IMR-90 (cell line): ENCODE measurements around the gene NPAS3. TPM values are rescaled to one million over a fixed set of nuclear protein-coding genes. Genes with fewer than 3 reads are reported as not detected.

Experiments
- ATAC-seq: fragments of 200-7000 bp; cut with Tn5 transposase; 2 replicates; pipeline ENCODE4 v1.9.1; 2020; ENCODE audit warnings: low read depth, mild to moderate bottlenecking, moderate library complexity
- BruUV-seq: library from RNA; stranded (reverse); fragments of 400-500 nt; replicated peaks from 2 replicates; lab custom pipeline; 2021; lab: Mats Ljungman, UMichigan
- CTCF ChIA-PET: fragments of 300-600 bp; formaldehyde crosslinking; extraction: SDS; loops from one replicate; lab custom pipeline; 2021; ENCODE audit warnings: antibody characterized with exemption; lab: Yijun Ruan, JAX
- POLR2A ChIA-PET: fragments of 300-600 bp; sonication (Branson Sonifier 250); formaldehyde crosslinking; loops from one replicate; lab custom pipeline; 2022; ENCODE audit warnings: antibody characterized with exemption; ENCODE audit not compliant: unreplicated experiment; lab: Charles Lee
- DNase-seq: peaks from one replicate; pipeline ENCODE4 v3.0.0; 2013
- H2AFZ ChIP-seq: replicated peaks from 2 replicates; pipeline ENCODE3; 2013; ENCODE audit warnings: low read length, mild to moderate bottlenecking; ENCODE audit not compliant: poor library complexity
- H2AK5ac ChIP-seq: 2 replicates; pipeline ENCODE4 v1.6.1; 2013; ENCODE audit warnings: low read depth, low read length, inconsistent platforms
- H2AK9ac ChIP-seq: replicated peaks from 2 replicates; pipeline ENCODE3; 2013; ENCODE audit warnings: mild to moderate bottlenecking, low read depth, low read length, moderate library complexity; ENCODE audit not compliant: poor library complexity
- H2BK120ac ChIP-seq: 2 replicates; pipeline ENCODE4 v1.6.1; 2013; ENCODE audit warnings: low read depth, low read length, inconsistent platforms
- H2BK15ac ChIP-seq: 3 replicates; pipeline ENCODE4 v1.6.1; 2013; ENCODE audit warnings: low read depth, low read length, inconsistent platforms
- H2BK20ac ChIP-seq: 2 replicates; pipeline ENCODE4 v1.6.1; 2013; ENCODE audit warnings: low read depth, mild to moderate bottlenecking, inconsistent platforms, low read length, moderate library complexity
- H2BK5ac ChIP-seq: 2 replicates; pipeline ENCODE4 v1.6.1; 2013; ENCODE audit warnings: mild to moderate bottlenecking, low read depth, low read length, inconsistent platforms; ENCODE audit not compliant: poor library complexity, severe bottlenecking
- H3K14ac ChIP-seq: replicated peaks from 2 replicates; pipeline ENCODE4 v1.6.1; 2013; ENCODE audit warnings: low read depth, low read length, inconsistent platforms
- H3K18ac ChIP-seq: 2 replicates; pipeline ENCODE4 v1.6.1; 2013; ENCODE audit warnings: low read depth, low read length, control low read depth
- H3K23ac ChIP-seq: 2 replicates; pipeline ENCODE4 v1.6.1; 2013; ENCODE audit warnings: low read depth, low read length, inconsistent platforms
- H3K27ac ChIP-seq: 2 replicates; pipeline ENCODE4 v1.5.1; 2013; ENCODE audit warnings: mild to moderate bottlenecking, control low read depth, low read length; ENCODE audit not compliant: insufficient read depth
- H3K27me3 ChIP-seq: 2 replicates; pipeline ENCODE4 v1.6.1; 2013; ENCODE audit warnings: low read length; ENCODE audit not compliant: control insufficient read depth, insufficient read depth
- H3K36me3 ChIP-seq: 2 replicates; pipeline ENCODE4 v1.6.1; 2013; ENCODE audit warnings: low read length, mixed read lengths; ENCODE audit not compliant: control insufficient read depth, insufficient read depth
- H3K4ac ChIP-seq: 2 replicates; pipeline ENCODE4 v1.6.1; 2013; ENCODE audit warnings: low read depth, low read length, inconsistent platforms
- H3K4me1 ChIP-seq: 2 replicates; pipeline ENCODE4 v1.6.1; 2013; ENCODE audit warnings: low read length, mixed read lengths; ENCODE audit not compliant: control insufficient read depth, insufficient read depth
- H3K4me2 ChIP-seq: 2 replicates; pipeline ENCODE4 v1.6.1; 2013; ENCODE audit warnings: low read depth, mild to moderate bottlenecking, control low read depth, low read length, moderate library complexity
- H3K4me3 ChIP-seq: 2 replicates; pipeline ENCODE4 v1.5.1; 2013; ENCODE audit warnings: low read depth, mild to moderate bottlenecking, control low read depth, low read length, moderate library complexity; ENCODE audit not compliant: insufficient read depth
- H3K56ac ChIP-seq: 2 replicates; pipeline ENCODE4 v1.6.1; 2013; ENCODE audit warnings: low read length, inconsistent platforms; ENCODE audit not compliant: insufficient read depth; ENCODE audit errors: extremely low read depth
- H3K79me1 ChIP-seq, 2 experiments: 2 replicates each; pipeline ENCODE4 v1.6.1; 2013; ENCODE audit warnings: low read length in 2 of 2, inconsistent platforms in 1 of 2, low read depth in 1 of 2
- H3K9ac ChIP-seq: 2 replicates; pipeline ENCODE4 v1.6.1; 2013; ENCODE audit warnings: low read depth, low read length, control low read depth
- H3K9me1 ChIP-seq: 2 replicates; pipeline ENCODE4 v1.6.1; 2013; ENCODE audit warnings: low read length, inconsistent platforms; ENCODE audit not compliant: insufficient read depth
- H3K9me3 ChIP-seq: 2 replicates; pipeline ENCODE4 v1.6.1; 2013; ENCODE audit warnings: low read length; ENCODE audit not compliant: control insufficient read depth, insufficient read depth
- H4K20me1 ChIP-seq: 2 replicates; pipeline ENCODE4 v1.6.1; 2013; ENCODE audit warnings: low read length, inconsistent platforms; ENCODE audit not compliant: insufficient read depth
- H4K5ac ChIP-seq: 2 replicates; pipeline ENCODE4 v1.6.1; 2013; ENCODE audit warnings: mild to moderate bottlenecking, low read depth, low read length, control low read depth
- H4K8ac ChIP-seq, 2 experiments: 2 replicates each; pipeline ENCODE4 v1.6.1; 2013; ENCODE audit warnings: low read depth in 2 of 2, low read length in 2 of 2, control low read depth in 1 of 2, inconsistent platforms in 1 of 2
- H4K91ac ChIP-seq: 2 replicates; pipeline ENCODE4 v1.6.1; 2013; ENCODE audit warnings: low read depth, low read length, inconsistent platforms; ENCODE audit not compliant: insufficient read depth
- SMC3 ChIP-seq: fragments of 150-350 bp; IDR thresholded peaks from 2 replicates; pipeline ENCODE4 v1.6.1; 2016; ENCODE audit warnings: low read depth, mild to moderate bottlenecking, antibody characterized with exemption, low read length, moderate library complexity
- WGBS, 2 experiments: methylation state at CpG; one replicate each; pipeline versions ENCODE4 v1.1.5 to v1.1.7; 2013; ENCODE audit warnings: missing lambda C conversion rate in 2 of 2; ENCODE audit not compliant: insufficient read length in 1 of 2; ENCODE audit errors: extremely low coverage in 2 of 2; 5-methylcytosine and 5-hydroxymethylcytosine counted together
- dilution Hi-C: fragments of 300-500 bp; cut with HindIII; formaldehyde crosslinking; loops from one replicate; pipeline ENCODE4 v1.14.3; 2018; ENCODE audit warnings: low sequenced_read_pairs; ENCODE audit not compliant: unreplicated experiment
- in situ Hi-C: fragments of 300-500 bp; cut with MboI; formaldehyde crosslinking; loops from 3 replicates; pipeline ENCODE4 v1.14.3; 2019; ENCODE audit warnings: low sequenced_read_pairs, inconsistent platforms, mixed read lengths
- intact Hi-C: fragments of 100-400 bp; cut with micrococcal nuclease; formaldehyde crosslinking; loops from 2 replicates; pipeline ENCODE4 v1.10.0; 2022
- polyA plus RNA-seq, 3 experiments: library from polyadenylated mRNA; depleted of rRNA; stranded (reverse); fragments of >200 nt; gene quantifications; 2 replicates each; pipeline ENCODE4 v1.2.3, GENCODE V29; 2012; ENCODE audit warnings: low replicate concordance in 1 of 3
- total RNA-seq: library from RNA; depleted of rRNA; stranded (reverse); fragments of >200 nt; gene quantifications from 2 replicates; pipeline ENCODE4 v1.2.3, GENCODE V29; 2012

Gene NPAS3
- total and polyA plus RNA-seq, 2 of the 4 experiments (the other 2 are of a cell fraction), result not detected

- dilution Hi-C loops (no loop called here), in situ Hi-C loops (loop anchor here (25.0 kb wide), 1 partner anchor 846 kb away; no protein-coding TSS in a partner anchor), intact Hi-C loops (loop anchor here (5.0 kb wide), 1 partner anchor 359 kb away; no protein-coding TSS in a partner anchor)
- Histone ChIP-seq H4K5ac (no peak overlapping the region), H3K4me2 (no peak overlapping the region), H2BK5ac (no peak overlapping the region), H2AK9ac (no peak overlapping the region), H4K91ac (no peak overlapping the region), H3K23ac (no peak overlapping the region), H2BK15ac (no peak overlapping the region), H3K27me3 (no peaks in the 10 kb centered on the region), H4K20me1 (no peaks in the 10 kb centered on the region), H3K9me1 (no peaks in the 10 kb centered on the region), H4K8ac (no peak overlapping the region), H3K4me1 (no peaks in the 10 kb centered on the region), H3K79me1 (no peaks in the 10 kb centered on the region), H3K4ac (no peak overlapping the region), H2BK20ac (no peak overlapping the region), H2BK120ac (no peak overlapping the region), H2AK5ac (no peak overlapping the region), H2AFZ (no peak overlapping the region), H3K56ac (no peak overlapping the region), H3K18ac (no peak overlapping the region), H3K27ac (no peak overlapping the region), H3K9ac (no peak overlapping the region), H3K4me3 (no peak overlapping the region), H3K36me3 (no peaks in the 10 kb centered on the region), H3K9me3 (no peaks in the 10 kb centered on the region), H3K14ac (no peak overlapping the region)
- WGBS, 2 experiments, result no CpG with 5 or more reads among the region's 1 CpG
- no peak for TF ChIP-seq SMC3
- ChIA-PET CTCF (no interaction called here), POLR2A (no interaction called here)
- ATAC-seq (no peak), DNase-seq (no peak)
- BruUV-seq, result no TSS peak
Observed at GRCh38 chr14:33433396-33433795, 494.7 kb downstream of the NPAS3 start.
